Duodenal mucosa (tissue), 2 donors: ENCODE data around the gene ASB7.
"Not testable (repeated sequence)": the region's sequence is repeated elsewhere in the genome, so short reads cannot be mapped to it uniquely, and the experiment has no call there.

Source experiments
- H3K27ac ChIP-seq: one replicate; pipeline ENCODE4 v1.7.0; 2013; ENCODE audit warnings: low read depth, low read length
- H3K27me3 ChIP-seq, 2 donors: one replicate each; pipeline ENCODE4 v1.7.0; 2013; ENCODE audit warnings: low read length in 2 of 2, control low read depth in 1 of 2; ENCODE audit not compliant: insufficient read depth in 2 of 2, control insufficient read depth in 1 of 2
- H3K36me3 ChIP-seq, 2 donors: one replicate each; pipeline ENCODE4 v1.7.0; 2013; ENCODE audit warnings: low read length in 2 of 2, control low read depth in 1 of 2; ENCODE audit not compliant: insufficient read depth in 2 of 2, control insufficient read depth in 1 of 2
- H3K4me1 ChIP-seq, 2 donors: one replicate each; pipeline ENCODE4 v1.7.0; 2013; ENCODE audit warnings: low read length in 2 of 2, control low read depth in 1 of 2; ENCODE audit not compliant: insufficient read depth in 2 of 2, control insufficient read depth in 1 of 2
- H3K4me3 ChIP-seq, 2 donors: one replicate each; pipeline ENCODE4 v1.7.0; 2013; ENCODE audit warnings: low read length in 2 of 2, low read depth in 1 of 2
- H3K9ac ChIP-seq, 2 donors: one replicate each; pipeline ENCODE4 v1.7.0; 2013; ENCODE audit warnings: low read length in 2 of 2, low read depth in 1 of 2
- H3K9me3 ChIP-seq, 2 donors: one replicate each; pipeline ENCODE4 v1.7.0; 2013; ENCODE audit warnings: low read length in 2 of 2, control low read depth in 1 of 2; ENCODE audit not compliant: control insufficient read depth in 1 of 2

The ASB7 gene

DNA sequence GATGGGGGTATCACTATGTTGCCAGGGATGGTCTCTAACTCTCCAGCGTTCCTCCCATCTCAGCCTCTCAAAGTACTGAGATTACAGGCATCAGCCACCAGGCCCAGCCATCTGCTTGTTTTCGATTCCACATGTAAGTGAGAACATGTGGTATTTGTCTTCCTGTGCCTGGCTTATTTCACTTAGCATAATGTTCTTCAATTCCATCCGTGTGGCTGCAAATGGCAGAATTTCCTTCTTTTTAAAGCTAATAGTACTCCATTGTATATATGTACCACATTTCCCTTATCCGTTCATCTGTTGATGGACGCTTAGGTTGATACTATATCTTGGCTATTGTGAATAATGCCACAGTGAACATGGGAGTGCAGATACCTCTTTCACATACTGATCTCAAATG lies 70.6 kb downstream of the ASB7 start:
- Histone ChIP-seq H3K4me3 (no peak overlapping the region), H3K27ac (no peak overlapping the region), H3K4me1 (no peaks in the 10 kb centered on the region), H3K9me3 (no peaks in the 10 kb centered on the region), H3K36me3 (no peaks in the 10 kb centered on the region), H3K27me3 (no peaks in the 10 kb centered on the region), H3K9ac (no peak overlapping the region)

DNA sequence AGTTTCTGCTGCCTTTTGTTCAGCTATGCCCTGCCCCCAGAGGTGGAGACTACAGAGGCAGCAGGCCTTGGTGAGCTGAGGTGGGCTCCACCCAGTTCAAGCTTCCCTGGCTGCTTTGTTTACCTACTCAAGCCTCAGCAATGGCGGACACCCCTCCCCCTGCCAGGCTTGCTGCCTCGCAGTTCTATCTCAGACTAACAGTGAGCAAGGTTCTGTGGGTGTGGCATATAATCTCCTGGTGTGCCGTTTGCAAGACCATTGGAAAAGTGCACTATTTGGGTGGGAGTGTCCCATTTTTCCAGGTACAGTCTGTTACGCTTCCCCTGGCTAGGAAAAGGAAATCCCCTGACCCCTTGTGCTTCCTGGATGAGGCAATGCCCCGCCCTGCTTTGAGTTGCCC lies 76.8 kb downstream of the ASB7 start:
- H3K4me1 ChIP-seq, H3K27ac ChIP-seq, H3K9me3 ChIP-seq, H3K27me3 ChIP-seq, H3K36me3 ChIP-seq, H3K4me3 ChIP-seq, H3K9ac ChIP-seq: not testable (repeated sequence)

DNA sequence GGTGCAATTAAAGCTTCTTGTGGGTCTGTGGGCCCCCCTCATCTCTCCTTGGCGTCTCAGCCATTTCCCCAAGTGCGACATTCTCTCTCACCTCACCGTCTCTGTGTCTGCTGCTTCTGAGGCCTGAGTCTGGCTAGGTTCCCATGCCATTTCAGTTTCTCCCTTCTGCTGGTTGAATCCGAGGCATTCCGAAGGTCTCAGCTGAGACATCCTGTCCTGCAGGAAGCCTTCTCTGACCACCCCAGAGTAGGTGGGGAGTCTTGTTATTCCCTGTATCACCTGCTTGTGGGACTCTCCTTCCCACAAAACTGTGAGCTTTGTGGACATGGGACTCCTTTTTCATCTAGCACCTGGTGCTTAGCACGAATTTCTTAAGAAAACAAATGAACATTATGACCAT lies 78.3 kb downstream of the ASB7 start:
- no peaks in the 10 kb centered on the region for H3K9me3 ChIP-seq
- H3K4me3 ChIP-seq, result no peak overlapping the region
- H3K36me3 ChIP-seq, result no peaks in the 10 kb centered on the region
- no peak overlapping the region for H3K9ac ChIP-seq
- no peaks in the 10 kb centered on the region for H3K27me3 ChIP-seq
- no peak overlapping the region for H3K27ac ChIP-seq
- no peaks in the 10 kb centered on the region for H3K4me1 ChIP-seq

DNA sequence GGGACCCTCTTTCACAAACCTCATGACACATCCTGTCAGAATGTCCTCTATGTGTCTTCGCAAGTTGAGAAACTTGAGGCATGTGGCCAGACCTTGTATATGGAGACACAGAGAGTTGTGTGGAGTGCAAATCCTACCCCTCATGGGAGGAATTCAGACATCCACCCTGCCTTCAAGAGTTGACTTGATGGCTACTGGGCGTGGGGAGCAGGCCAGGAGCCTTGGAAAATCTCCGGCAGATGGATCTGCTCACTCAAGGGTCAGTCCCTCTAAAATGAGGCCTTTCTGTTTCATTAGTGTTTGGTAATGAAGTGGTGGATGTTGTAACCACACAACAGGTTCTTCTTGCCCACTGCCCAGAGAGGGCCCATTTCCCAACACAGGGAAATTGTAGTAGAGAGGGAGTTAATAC lies 79.0 kb downstream of the ASB7 start:
- Histone ChIP-seq H3K9me3 (no peaks in the 10 kb centered on the region), H3K4me1 (no peaks in the 10 kb centered on the region), H3K27me3 (peaks cover 0 to 3% of the 10 kb centered on the region in 2 donors), H3K9ac (no peak overlapping the region), H3K36me3 (no peaks in the 10 kb centered on the region), H3K4me3 (no peak overlapping the region), H3K27ac (no peak overlapping the region)

DNA sequence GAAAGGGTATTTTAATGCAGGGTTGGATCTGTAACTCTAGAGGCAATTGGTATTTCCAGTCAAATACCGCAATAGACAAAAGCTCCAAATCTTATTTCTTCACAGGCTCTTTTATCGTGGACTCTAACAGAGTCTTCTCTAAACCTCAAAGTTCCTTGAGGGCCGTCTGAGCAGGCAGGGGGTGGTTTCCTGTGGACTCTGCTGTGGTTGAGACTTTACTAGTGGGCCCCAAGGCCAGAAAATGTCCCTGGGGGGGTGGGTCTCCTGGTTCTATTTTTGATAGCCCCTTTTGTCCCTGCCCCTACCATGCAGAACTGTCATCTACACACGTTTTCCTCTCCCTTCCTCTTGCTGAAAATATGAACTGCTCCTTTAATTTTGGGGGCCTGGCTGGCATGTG lies 80.1 kb downstream of the ASB7 start:
- no peak overlapping the region for H3K4me3 ChIP-seq
- H3K9me3 ChIP-seq, result no peaks in the 10 kb centered on the region
- H3K36me3 ChIP-seq, result no peaks in the 10 kb centered on the region
- H3K27me3 ChIP-seq, result peaks cover 0 to 3% of the 10 kb centered on the region in 2 donors
- H3K9ac ChIP-seq, result no peak overlapping the region
- H3K27ac ChIP-seq, result no peak overlapping the region
- no peaks in the 10 kb centered on the region for H3K4me1 ChIP-seq

DNA sequence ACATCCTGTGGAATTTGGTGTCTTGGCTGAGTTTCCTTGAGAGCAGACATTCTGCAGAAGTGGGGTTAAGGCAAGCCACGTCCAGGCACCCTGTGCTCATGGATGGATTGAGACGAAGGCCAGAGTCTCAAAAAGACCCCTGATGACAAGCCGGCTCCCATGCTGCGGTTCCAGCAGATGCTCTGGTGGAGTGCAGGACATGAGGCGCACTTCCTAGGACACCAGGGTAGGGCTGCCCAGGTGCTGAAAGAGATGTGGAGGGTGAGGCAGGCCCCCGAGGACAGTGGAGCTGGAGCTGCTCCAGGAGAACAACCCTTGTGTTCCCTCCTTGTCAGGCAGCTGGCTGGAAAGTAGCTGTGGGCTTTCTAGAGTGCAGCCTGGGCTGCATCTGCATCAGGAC lies 81.0 kb downstream of the ASB7 start:
- peaks cover 0 to 3% of the 10 kb centered on the region in 2 donors for H3K27me3 ChIP-seq
- no peaks in the 10 kb centered on the region for H3K4me1 ChIP-seq
- H3K36me3 ChIP-seq, result no peaks in the 10 kb centered on the region
- no peaks in the 10 kb centered on the region for H3K9me3 ChIP-seq
- H3K9ac ChIP-seq, result no peak overlapping the region
- no peak overlapping the region for H3K4me3 ChIP-seq
- H3K27ac ChIP-seq, result no peak overlapping the region

DNA sequence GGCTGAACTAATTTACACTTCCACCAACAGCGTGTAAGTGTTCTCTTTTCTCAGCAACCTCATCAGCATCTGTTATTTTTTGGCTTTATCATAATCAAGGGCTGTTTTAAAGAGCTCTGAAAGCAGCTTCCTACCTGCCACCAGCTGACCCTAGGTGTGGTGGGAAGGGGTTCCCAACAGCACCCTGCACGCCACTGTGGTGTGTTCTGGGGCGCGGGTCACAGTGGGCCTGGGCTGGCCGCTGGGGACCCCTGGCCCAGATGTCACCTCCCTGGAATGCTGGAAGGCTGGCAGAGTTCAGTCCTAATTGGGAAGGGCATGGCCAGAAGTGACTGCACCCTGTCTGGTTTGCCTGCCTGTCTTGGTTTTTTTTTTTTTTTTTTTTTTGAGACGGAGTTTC lies 82.2 kb downstream of the ASB7 start:
- Histone ChIP-seq H3K9ac (no peak overlapping the region), H3K27ac (no peak overlapping the region), H3K27me3 (peaks cover 0 to 3% of the 10 kb centered on the region in 2 donors), H3K4me3 (no peak overlapping the region), H3K36me3 (no peaks in the 10 kb centered on the region), H3K4me1 (no peaks in the 10 kb centered on the region), H3K9me3 (no peaks in the 10 kb centered on the region)

DNA sequence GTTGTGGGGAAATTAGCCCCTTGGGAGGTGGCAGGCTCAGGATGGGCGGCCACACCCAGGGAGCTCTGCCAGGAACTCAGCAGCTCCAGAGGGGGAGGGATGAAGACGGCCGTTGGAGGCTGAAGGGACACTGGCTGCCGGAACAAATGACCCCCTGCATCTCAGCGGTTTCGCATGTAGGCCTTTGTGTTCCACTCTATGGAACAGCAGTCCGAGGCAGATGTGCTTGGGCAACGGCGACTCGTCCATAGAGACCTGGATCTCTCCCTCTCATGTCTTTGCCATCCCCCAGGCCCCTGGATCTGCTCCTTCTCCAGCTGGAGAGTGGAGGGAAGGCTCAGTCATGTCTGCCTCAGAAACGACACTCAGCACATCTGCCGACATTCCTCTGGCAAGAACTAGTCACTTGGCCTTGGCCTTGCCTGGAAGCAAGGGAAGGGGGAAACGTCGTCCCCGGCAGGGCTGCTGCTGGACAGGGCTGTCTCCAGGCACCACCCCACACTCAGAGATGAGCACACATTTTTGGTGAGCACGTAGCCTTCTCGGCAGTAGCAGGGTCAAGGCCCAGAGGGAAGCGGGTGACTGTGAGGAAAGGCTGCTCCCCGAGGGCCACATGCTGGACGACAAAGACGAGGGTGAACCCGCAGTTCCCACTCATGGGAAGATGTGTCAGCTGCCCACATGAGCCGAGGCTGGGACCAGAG lies 83.8 kb downstream of the ASB7 start:
- H3K4me1 ChIP-seq, result no peaks in the 10 kb centered on the region
- H3K36me3 ChIP-seq, result no peaks in the 10 kb centered on the region
- no peak overlapping the region for H3K9ac ChIP-seq
- H3K27me3 ChIP-seq, result peaks cover 0 to 3% of the 10 kb centered on the region in 2 donors
- no peak overlapping the region for H3K4me3 ChIP-seq
- H3K9me3 ChIP-seq, result no peaks in the 10 kb centered on the region
- no peak overlapping the region for H3K27ac ChIP-seq

DNA sequence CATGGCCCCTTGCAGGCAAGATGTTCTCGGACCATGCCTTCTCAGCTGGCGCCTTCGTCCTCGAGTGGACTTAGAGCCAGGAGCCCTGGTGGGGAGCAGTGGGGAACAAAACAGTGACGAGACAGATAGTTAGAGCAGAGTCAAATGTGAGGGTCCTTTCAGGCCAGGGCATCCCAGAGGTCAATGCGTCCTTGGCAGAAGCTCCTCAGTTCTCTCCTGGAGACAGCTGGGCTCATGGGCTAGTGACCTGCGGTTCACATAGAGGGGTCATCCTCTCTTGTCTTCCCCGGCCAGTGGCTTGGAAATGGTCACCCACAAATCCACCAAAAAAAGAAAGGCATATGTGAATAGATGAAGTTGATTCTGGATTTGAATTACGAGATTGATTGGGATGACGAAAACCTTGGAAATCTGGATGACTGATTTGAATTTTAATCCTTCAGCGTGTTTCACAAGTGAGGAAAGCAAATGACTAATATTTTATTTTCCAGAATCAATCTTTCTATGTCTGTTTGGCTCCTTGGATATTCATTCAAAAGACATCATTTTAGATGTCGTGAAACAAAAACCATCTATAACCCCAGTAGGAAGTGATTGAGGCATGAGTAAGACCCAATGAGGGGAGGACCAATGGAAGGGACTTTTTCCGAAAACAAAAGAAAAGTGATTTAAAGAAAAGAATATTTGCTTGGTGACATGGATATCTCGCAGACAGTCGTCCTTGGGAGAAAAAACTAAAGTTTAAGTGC lies 84.5 kb downstream of the ASB7 start:
- H3K27ac ChIP-seq, result no peak overlapping the region
- no peaks in the 10 kb centered on the region for H3K9me3 ChIP-seq

DNA sequence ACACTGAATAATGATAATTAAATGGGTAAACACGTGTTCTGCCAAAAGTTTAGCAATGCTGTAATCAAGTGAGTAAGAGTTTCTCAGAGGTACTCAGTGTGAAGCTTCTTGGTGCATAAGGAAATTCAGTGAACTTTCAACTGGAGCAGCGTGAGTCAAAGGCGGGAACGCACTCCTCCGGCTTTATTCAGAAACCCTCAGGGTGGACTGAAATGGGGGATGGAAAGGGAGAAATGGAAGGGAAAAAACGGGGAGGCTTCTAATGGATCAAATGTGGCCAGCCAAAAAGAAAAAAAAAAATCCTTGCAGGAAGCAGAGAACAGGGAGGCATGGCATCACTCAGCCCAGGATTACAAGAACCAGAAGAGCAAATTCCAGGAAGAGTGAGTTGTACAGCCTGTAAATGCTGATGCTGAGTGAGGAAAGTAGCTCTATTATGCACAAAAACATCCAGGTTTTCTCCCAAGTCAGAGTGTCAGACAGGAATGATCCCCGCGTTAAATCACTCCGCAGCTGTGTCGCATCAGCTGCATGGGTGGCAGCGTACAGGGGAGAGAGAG lies 85.3 kb downstream of the ASB7 start:
- Histone ChIP-seq H3K4me1 (no peaks in the 10 kb centered on the region), H3K4me3 (no peak overlapping the region), H3K9me3 (no peaks in the 10 kb centered on the region), H3K27me3 (peaks cover 0 to 3% of the 10 kb centered on the region in 2 donors), H3K36me3 (no peaks in the 10 kb centered on the region), H3K9ac (no peak overlapping the region), H3K27ac (no peak overlapping the region)

More for the DNA sequence above, 84.5 kb downstream of the ASB7 start:
- Histone ChIP-seq H3K4me1 (no peaks in the 10 kb centered on the region), H3K36me3 (no peaks in the 10 kb centered on the region), H3K9ac (no peak overlapping the region), H3K4me3 (no peak overlapping the region), H3K27me3 (peaks cover 0 to 3% of the 10 kb centered on the region in 2 donors)
